OCI-LY3 (cell line): ENCODE data around the gene ZACN.

Source experiments
- CTCF ChIP-seq: fragments of 200-600, 300-600 bp; sonication (generic); IDR thresholded peaks from 2 replicates; pipeline ENCODE4 v1.5.1; 2014; ENCODE audit warnings: antibody characterized with exemption, low read length, low read depth
- EZH2phosphoT487 ChIP-seq: fragments of 200-600 bp; shearing (Covaris generic); IDR thresholded peaks from 2 replicates; pipeline ENCODE4 v1.6.1; 2018; ENCODE audit warnings: antibody characterized with exemption, mixed run types, low read depth

GRCh38 chr17:76103274-76104139 is 24.5 kb downstream of the ZACN start, which contains the start of gene EXOC7:
- TF ChIP-seq CTCF (no peak), EZH2phosphoT487 (no peak)
